ENCODE data around the gene TRAPPC11.

The TRAPPC11 gene

DNA sequence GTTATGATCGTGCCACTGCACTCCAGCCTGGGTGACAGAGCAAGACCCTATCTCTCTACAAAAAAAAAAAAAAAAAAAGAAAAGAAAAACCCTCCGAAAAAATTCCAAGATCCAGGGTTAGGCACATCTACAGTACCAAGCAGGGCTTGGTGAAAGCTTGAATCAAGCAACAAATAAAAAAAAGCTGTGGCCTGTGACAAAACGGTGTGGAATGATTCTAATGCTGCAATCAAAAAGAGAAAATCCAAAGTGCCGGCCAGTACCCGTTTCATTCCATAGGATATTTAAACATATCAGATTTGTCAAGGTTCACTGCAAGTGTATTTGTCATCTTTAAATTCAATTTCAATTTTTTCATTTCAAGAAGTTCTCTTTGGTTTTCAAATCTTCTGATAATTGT lies 20.7 kb upstream of the TRAPPC11 start:
- DNase-seq = no peak

DNA sequence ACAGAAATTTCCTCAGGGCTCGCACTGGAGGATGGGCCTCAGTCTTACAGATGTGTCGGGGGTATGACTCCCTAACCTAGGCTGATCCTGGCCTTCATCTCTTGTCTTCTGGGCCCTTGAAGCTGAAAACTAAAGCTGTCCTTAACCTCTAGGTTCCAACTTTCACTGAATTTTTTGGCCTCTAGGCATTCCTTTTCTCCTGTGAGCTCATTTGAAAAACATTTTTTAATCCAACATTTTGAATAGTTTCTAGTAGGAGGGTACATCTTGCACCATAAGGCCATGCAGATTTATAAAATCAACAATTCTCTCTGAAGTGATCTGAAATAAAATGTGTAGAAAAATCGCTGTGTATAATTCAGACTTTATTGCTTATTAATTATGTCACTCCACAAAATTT lies 19.8 kb upstream of the TRAPPC11 start:
- DNase-seq = no peak

DNA sequence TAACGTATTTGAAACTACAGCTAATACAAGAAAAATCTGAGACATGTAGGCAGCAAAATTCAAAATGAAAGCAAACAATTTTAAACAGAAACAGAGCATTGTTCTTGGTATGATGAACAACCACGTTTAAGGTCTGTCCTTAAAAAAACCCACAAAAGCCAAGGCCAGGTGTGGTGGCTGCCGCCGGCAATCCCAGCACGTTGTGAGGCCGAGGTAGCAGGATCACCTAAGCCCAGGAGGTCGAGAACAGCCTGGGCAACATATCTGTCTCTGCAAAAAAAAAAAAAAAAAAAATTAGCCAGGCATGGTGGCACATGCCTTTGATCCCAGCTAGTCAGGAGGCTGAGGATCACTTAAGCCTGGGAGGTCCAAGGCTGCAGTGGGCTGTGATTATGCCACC lies 13.8 kb upstream of the TRAPPC11 start:
- DNase-seq = no peak

DNA sequence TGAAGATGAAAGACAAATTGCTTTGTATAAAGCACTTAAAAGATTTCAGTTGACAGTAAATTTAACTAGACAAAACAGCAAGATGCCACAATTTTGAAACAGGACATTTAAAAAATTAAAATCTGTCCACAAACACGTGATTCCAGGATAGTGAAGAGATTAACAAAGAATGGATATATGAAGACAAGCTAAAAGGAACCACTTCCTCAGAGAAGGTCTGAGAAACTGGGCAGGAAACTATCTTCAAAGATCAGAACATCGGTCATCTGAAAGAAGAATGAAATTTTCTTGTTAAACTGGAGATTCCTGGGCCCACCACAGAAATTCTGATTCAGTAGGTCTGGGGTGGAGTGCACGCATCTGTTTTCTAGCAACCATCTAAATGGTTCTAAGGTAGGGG lies 1.5 kb upstream of the TRAPPC11 start:
- no peak for DNase-seq

DNA sequence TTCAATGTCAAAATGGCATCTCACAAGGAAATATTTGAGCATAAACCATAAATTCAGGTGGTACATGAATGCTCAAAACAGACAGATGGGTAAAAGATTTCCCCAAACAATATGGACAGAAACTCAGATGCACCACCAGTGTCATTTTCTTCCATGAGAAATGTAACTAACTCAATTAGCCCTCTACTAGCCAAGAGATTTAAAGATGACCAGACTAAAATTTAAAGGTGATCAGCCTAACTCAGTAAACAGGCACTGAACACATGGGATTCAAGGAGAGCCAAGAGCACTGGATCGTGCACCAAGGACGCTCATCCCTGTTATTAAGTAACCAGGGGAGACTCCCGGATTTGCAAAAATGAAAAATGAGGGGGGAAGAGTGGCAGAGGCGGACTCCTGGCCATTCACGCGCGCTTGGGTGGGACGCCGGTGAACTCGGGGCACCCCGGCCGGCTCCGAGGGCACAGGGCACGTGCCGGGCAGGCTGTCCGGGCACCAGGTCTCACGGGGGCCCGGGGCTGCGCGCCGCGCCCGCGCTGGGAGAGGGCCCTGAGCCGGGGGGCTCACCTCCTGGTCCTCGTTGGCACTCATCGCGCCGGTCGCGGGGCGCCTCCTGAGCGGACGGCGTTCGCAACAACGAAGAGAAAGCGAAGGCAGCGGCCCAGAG lies 598 bp upstream of the TRAPPC11 start:
- no peak for DNase-seq

DNA sequence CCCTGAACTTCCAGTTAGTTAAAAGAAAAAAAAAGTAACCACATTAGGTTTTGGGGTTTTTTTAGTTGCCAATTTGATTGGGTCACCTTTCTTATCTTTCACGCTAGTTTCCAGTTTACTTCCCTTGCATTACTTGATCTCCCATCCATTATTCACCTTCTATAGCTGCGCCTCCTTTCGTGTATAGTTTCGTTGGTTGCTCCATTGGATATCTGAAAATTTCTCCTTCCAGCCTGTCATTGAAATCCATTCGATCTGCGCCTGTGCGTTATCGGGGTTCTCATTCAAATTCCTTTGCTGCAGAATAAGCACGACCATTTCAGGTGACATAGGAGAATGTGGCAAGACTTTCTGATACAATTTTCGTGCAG lies 764 bp downstream of the TRAPPC11 start:
- DNase-seq = no peak

DNA sequence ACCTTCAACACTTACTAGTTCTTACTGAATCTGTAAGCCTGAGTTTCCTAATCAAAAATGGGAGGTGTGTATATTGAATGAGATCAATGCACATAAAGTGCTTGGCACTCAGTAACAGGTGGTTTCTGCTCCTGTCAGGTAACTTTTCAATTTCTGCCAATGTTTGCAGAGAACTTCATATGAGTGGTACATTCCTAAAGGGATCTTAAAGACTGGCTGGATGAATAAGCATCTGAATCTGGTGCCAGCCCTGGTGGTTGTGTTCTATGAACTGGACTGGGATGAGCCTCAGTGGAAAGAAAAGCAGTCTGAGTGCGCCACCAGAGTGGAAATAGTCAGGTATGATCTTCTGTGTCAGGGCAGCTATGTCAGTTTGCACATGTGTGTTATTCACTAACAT lies 7.0 kb downstream of the TRAPPC11 start:
- no peak for DNase-seq

DNA sequence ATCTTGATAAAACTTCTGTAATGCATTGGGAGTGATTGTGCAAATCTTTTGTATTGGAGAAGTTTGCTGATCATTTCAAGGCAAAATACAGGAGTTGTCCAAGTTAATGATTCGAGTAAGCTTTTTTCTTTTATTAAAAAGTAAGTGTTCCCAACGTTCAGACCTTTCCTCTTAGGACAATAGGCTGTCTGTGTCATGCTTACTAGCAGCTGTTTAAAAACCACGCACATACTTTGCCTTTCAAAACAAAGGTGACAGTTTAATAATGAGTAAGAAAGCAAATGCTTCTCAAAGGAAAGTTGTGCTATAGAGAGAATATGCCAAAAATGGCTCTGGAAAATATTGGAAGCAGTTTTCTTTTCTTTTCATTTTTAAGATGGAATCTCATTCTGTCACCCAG lies 11.2 kb downstream of the TRAPPC11 start:
- no peak for DNase-seq

DNA sequence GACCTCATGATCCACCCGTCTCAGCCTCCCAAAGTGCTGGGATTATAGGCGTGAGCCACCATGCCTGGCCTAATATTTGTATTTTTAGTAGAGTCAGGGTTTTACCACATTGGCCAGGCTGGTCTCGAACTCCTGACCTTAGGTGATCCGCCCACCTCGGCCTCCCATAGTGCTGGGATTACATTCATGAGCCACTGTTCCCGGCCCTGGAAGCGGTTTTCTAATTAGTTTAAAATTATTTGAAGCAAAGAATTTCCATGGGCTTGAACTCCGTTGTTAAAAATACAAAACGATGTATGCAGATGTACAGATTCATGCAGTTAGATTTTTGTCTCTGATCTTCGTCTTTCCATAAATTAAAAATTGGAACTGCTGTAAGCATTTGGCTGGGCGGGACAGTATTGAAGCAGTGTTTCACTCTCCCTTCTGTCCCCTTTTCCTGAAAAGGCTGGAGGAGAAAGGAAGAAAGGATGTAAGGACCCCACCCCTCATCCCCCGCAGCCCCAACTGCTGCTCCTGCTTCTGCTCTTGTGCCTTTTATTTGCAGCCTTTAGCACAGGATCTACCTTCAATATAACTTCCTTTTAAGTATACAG lies 12.0 kb downstream of the TRAPPC11 start:
- DNase-seq = no peak

DNA sequence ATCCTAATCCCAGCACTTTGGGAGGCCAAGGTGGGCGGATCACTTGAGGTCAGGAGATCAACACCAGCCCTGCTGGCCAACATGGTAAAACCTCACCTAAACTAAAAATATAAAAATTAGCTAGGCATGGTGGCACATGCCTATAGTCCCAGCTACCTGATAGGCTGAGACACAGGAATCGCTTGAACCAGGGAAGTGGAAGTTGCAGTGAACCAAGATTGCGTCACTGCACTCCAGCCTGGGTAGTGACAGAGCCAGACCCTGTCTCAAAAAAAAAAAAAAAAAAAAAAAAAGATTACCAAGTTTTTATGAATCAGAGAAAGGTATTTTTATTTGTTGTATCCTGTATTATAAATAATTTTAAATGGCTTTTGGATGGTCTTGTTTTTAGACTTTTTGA lies 15.1 kb downstream of the TRAPPC11 start:
- DNase-seq = no peak

DNA sequence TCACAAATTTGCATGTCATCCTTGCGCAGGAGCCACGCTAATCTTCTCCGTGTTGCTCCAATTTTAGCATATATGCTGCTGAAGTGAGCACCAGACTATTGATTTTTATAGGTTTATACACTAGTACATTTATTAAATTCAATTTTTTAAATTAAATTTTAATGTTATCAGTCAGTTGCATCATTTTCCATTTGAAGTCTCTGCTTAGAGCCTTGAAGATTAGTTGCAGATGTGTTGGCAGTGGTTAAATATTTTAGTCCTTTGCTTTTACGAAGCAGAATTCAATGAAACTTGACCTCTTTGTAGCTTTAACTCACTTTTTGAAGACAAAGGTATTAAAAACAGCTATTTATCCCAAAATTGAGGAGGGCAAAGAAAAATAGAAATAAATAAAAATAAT lies 16.5 kb downstream of the TRAPPC11 start:
- DNase-seq = no peak

DNA sequence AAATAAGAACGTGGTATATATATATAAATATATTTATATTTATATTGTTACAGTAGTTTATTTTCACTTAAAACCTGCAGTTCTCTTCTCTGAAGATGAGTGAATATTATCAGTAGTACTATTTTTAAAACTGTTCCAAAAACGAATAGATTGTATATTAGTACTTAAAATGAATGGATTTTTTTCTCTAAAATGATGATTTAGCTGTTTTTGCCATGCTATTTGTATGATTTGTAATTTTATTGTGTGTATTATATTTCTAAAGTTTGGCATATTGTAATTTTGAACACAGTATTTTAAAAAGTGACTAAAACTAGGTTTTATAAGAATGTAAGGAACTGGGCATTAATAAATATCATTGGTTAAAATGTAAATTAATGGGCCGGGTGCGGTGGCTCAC lies 22.0 kb downstream of the TRAPPC11 start:
- DNase-seq = no peak

DNA sequence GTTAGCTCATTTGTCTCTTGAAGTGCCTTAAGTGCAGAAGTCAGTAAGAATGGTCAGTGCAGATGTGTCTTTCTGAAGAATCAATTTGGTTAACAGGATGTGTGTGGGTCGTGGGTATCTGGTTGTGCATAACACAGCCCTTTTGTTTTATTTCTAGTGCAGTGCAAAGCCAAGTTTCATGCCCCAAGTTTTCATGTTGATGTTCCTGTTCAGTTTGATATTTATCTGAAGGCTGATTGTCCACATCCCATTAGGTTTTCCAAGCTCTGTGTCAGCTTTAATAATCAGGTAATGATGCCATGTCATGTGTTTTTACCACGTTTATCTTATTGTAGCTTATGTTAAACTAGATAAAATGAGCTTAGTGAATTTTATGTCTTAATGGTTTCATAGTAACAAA lies 27.4 kb downstream of the TRAPPC11 start:
- no peak for DNase-seq

DNA sequence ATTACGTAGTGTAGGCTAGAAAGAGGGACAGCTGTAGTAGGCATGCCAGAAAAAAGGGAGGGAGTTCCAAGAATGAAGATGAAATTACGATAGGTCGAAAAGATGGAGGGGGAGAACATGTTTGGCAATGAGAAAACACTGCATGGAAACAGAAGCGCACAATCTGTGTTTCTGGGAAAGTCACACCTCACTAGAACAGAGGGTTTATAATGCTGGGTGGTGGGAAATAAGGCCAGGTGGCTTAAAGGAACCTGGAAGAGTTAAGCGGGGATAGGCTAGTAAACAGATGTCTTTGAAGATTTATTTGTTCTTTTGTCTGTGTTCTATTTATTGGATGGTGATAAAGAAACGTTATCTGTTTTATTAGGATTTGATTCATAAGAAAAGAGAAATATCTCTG lies 29.1 kb downstream of the TRAPPC11 start:
- no peak for DNase-seq

DNA sequence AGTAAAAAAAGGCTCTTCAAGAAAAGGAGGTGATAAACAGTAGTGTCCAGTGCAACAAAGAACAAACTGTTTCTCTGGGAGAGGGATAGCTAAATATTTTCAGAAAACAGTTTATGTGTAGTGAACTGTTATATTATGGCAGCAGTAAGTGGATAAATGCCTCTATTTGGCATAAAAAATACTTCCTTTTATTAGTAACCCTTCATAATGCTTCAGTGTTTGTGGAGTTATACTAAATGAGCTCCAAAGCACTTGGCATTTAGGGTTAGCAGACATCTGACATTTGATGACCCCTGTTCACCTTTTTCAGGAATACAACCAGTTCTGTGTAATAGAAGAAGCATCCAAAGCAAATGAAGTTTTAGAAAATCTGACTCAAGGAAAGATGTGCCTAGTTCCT lies 31.9 kb downstream of the TRAPPC11 start:
- DNase-seq = no peak

DNA sequence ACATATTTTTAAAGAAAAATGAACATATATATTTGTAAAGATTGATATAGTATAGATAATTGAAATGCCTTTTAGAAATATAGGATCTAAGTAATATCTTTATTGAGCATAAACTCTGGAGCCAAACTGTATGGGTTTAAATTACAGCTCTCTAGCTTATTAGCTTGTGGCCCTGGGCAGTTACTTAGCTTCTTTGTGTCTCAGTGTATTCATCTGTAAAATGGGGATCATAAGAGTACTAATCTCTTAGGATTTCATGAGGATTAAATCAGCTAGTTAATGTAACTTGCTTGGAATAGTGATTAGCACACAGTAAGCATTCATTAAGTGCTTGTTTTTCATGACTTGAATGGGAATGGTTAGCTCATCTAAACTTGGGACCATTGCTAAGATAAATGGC lies 32.8 kb downstream of the TRAPPC11 start:
- DNase-seq = no peak

DNA sequence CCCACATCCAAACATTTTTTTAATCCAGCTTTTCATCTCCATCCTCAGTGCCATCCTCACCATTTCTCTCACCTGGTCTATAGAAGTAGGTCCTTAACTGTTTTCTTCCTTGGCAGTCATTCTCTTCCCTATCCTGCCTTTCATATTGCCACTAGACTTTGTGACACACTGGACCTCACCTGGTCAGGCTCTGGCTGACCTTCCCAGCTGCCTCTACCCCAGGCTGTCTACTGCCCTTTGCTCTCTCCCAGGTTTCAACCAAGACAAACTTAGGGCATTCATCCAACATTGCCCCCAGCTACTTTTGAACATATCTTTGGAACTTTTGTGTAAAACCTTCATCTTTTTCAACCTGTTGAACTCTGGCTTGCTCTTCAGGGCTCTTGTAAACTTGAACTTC lies 39.8 kb downstream of the TRAPPC11 start:
- no peak for DNase-seq

DNA sequence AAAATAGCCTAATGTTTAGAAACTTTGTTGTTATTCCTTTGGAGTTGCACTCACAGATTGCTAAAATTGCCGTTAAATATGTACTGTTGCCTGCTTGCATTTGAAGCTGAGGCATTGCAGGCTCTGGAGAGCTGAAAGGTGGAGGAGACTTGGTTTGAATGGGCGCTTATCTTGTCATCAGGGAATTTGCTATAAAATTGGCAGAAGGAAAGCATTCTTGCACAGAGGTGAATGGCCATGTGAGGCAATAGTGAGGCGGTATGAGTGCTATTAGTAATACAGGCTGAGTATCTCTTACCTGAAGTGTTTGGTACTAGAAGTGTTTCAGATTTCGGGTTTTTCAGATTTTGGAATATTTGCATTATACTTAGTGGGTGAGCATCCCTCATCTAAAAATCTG lies 41.3 kb downstream of the TRAPPC11 start:
- no peak for DNase-seq

DNA sequence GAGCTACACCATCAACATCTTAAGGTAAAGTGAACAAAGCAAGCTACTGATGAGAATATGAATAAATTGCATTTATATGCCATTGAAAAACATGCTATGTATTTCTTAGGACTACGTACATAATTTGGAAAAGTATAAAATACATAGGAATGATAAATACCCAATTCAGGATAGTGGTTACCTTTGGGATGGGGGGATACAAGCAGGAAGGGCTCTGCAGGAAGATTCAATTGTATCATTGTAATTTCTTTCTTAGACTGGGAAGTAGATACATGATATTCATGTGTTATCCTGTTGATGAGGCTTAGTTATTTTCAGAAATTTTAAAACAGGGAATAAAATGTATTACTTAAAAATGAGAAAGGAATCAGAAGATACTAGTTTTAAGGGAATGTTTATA lies 43.4 kb downstream of the TRAPPC11 start:
- no peak for DNase-seq

DNA sequence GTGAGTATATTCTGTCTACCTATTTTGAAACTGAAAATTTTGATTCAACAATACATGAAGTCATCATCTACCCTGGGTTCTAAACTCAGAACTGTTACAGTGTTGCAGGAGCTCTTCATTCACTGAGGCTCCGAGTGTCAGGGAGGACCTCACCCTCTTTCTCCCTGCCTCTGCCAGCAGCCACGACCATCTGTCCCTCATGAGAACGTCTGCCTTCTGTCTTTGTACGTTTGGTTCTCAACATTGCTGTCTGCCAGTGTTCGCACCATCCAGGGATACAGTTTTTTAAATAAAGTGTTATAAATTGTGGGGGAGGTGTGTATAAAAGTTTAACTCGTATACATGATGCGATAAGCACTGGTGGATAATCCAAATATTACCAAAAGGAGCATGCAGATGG lies 55.5 kb downstream of the TRAPPC11 start:
- DNase-seq = no peak

DNA sequence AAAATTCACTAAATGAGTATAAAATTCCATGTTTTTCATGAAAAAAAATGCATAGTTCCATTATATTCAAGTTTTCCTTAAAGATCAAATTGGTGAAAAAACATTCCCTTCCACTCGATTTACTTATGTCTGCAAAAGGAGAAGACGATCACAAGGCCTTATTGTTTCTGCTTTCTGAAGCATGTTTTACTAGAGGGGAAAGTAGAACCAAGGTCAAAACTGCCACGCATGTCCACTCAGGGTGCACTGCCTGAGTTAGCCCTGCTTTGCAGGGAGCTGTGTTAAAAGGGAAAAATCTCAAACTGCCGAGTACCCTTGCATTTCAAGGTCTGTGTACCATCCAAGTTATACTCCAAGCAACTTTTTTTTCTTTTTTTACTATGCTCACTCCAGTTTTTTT lies 57.2 kb downstream of the TRAPPC11 start:
- no peak for DNase-seq

DNA sequence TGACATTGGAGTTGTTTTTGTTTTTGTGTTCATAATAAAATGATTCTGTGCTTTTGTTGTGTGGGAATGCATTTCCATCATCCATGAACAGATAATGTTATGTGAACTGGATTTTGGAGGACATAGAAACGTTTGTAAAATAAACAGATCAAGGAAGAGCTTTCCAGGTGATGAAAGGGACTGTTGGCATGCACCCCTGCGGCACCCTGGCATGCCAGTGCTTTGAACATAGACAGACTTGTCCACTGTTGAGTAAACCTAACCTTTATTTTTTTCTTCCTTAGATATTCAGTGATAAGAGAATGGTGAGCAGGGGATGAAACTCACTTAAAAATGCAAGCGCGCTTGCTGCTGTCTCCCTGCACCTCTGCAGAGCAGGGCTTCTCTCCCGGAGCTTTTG lies 59.8 kb downstream of the TRAPPC11 start:
- no peak for DNase-seq

DNA sequence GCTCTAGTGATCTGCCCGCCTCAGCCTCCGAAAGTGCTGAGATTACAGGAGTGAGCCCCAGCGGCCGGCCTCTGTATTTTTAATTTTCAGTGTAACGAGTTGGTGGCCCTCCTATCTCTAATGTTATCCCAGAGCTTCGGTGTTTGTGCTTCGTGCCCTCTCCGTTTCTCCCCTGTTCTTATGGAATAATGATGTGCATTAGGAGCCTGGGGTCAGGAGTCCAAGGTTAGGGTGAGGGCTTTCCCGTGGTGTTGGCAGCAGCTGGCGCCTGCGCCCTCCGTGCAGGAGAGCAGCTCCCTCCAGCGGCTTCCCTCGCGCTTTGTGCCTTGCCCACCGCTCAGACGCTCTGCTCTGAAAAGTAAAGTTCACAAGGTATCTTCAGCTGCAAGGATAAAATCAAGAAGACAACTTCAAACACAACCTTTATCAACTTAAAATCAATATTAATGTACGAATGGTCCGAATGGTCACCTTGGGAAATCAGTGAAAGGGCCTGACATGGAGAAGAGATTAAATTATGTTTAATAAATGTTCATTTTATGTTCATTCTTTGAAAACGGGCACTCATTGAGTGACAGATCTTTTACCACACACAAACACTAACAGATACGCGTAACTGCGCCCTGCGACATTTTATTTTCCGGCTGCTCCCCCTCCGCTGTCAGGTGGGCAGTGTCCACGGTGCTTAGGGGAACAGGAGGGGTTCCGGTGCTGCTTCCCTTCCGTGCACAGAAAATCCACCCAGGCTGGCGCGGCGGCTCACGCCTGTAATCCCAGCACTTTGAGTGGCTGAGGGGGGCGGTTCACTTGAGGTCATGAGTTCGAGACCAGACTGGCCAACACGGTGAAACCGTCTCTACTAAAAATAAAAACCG lies 62.4 kb downstream of the TRAPPC11 start:
- no peak for DNase-seq
